Measurements from ENCODE around the gene GTF2A1L. TPM values are rescaled to one million over a fixed set of nuclear protein-coding genes. Genes with fewer than 3 reads are reported as not detected.

Gene GTF2A1L
- total and polyA plus RNA-seq, 2 donors (not counting 3 experiments of a cell fraction or from before 2014, with no cell fraction given) = 0.46 TPM; not detected in 1

DNA sequence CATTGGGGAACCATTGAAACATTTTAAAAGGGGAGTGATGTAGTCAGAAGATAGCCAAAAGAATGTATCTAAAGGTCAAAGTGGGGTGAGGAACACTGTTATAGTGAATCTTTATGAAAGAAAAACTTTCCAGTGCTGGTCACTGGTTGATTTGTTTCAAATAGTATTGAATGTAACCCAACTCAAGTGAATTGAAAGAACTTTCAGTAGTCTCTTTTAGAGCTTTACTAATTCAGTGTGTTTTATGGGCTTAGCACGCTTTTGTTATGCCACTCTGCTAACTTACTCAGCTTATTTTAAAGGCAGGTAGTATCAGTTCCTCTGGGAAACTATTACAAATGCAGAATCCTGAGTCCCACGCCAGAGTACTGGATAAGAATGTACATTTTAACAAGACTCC, 57.3 kb downstream of the GTF2A1L start:
- CTCF ChIA-PET = no interaction called here
- no peak for FAIRE-seq
- no peaks in the 10 kb centered on the region for H3K9me3 ChIP-seq (replicated peaks; ENCODE audit: control insufficient read depth, insufficient read depth, low read length)
- no peaks in the 10 kb centered on the region for H3K9me1 ChIP-seq (replicated peaks; ENCODE audit: control insufficient read depth, extremely low read depth, insufficient read depth, low read length)
- BruUV-seq (replicated peaks) = no TSS peak
- no peak overlapping the region for H2AFZ ChIP-seq (ENCODE audit: low read depth, low read length)
- intact Hi-C loops (cut with micrococcal nuclease) = no loop called here
- no peaks in the 10 kb centered on the region for H3K27me3 ChIP-seq (ENCODE audit: control insufficient read depth in 2 of 2, insufficient read depth in 2 of 2, low read length in 2 of 2)
- no peak overlapping the region for H3K4me2 ChIP-seq (ENCODE audit: insufficient read depth, low read length)
- H3K27ac ChIP-seq (ENCODE audit: insufficient read depth, low read depth, low read length) = no peak overlapping the region
- no peaks in the 10 kb centered on the region for H3K36me3 ChIP-seq (ENCODE audit: control insufficient read depth in 2 of 2, extremely low read depth in 1 of 2, insufficient read depth in 2 of 2, low read length in 2 of 2)
- DNase-seq (ENCODE audit: low read depth, low spot score) = no peak
- H3K4me3 ChIP-seq (replicated peaks in 1 of 3; ENCODE audit: insufficient read depth in 1 of 3, low read depth in 1 of 3, low read length in 3 of 3) = no peak overlapping the region
- H4K20me1 ChIP-seq (replicated peaks; ENCODE audit: control insufficient read depth, extremely low read depth, insufficient read depth, low read length) = no peaks in the 10 kb centered on the region
- dilution Hi-C loops (cut with MboI; ENCODE audit: extremely low pct_ligation_motif_present, low sequenced_read_pairs) = no loop called here
- H3K9ac ChIP-seq (replicated peaks; ENCODE audit: extremely low read depth, insufficient read depth, low read length) = no peak overlapping the region
- H3K79me2 ChIP-seq (ENCODE audit: control insufficient read depth, insufficient read depth, low read length) = no peaks in the 10 kb centered on the region
- H3K4me1 ChIP-seq (ENCODE audit: control insufficient read depth, extremely low read depth, insufficient read depth, low read length) = no peaks in the 10 kb centered on the region
- POLR2A ChIA-PET = no interaction called here
- TF ChIP-seq, protein P1, sequence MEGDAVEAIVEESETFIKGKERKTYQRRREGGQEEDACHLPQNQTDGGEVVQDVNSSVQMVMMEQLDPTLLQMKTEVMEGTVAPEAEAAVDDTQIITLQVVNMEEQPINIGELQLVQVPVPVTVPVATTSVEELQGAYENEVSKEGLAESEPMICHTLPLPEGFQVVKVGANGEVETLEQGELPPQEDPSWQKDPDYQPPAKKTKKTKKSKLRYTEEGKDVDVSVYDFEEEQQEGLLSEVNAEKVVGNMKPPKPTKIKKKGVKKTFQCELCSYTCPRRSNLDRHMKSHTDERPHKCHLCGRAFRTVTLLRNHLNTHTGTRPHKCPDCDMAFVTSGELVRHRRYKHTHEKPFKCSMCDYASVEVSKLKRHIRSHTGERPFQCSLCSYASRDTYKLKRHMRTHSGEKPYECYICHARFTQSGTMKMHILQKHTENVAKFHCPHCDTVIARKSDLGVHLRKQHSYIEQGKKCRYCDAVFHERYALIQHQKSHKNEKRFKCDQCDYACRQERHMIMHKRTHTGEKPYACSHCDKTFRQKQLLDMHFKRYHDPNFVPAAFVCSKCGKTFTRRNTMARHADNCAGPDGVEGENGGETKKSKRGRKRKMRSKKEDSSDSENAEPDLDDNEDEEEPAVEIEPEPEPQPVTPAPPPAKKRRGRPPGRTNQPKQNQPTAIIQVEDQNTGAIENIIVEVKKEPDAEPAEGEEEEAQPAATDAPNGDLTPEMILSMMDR (IDR thresholded peaks at IDR 0.05; ENCODE audit: extremely low read depth in 1 of 2, insufficient read depth in 1 of 2, low read depth in 1 of 2, low read length in 2 of 2) = no peak
- no peak for TF ChIP-seq FOS (IDR thresholded peaks at IDR 0.05; ENCODE audit: borderline replicate concordance, insufficient read depth, low read length)
- TF ChIP-seq MYC (IDR thresholded peaks at IDR 0.05; ENCODE audit: low read depth, low read length) = no peak
- TF ChIP-seq, protein P2, sequence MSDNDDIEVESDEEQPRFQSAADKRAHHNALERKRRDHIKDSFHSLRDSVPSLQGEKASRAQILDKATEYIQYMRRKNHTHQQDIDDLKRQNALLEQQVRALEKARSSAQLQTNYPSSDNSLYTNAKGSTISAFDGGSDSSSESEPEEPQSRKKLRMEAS (IDR thresholded peaks at IDR 0.05; ENCODE audit: insufficient read depth, insufficient read length) = no peak
- no peak for TF ChIP-seq POLR2A (IDR thresholded peaks at IDR 0.05; ENCODE audit: low read depth, low read length)
- TF ChIP-seq EZH2 (IDR thresholded peaks at IDR 0.05; ENCODE audit: borderline replicate concordance, low read depth, low read length, severe bottlenecking) = no peak
- no peak for TF ChIP-seq GATA2 (IDR thresholded peaks at IDR 0.05; ENCODE audit: insufficient read depth, insufficient read length, low read depth, low read length)
- no peak for TF ChIP-seq POLR2AphosphoS5 (IDR thresholded peaks at IDR 0.05; ENCODE audit: insufficient read depth, low read depth, low read length)
- no peak for TF ChIP-seq JUN (IDR thresholded peaks at IDR 0.05; ENCODE audit: borderline replicate concordance, insufficient read depth, insufficient read length, low read depth)
